OCI-M2 (cell line): ENCODE data around the gene INHBB.
"Not testable (repeated sequence)": the region's sequence is repeated elsewhere in the genome, so short reads cannot be mapped to it uniquely, and the experiment has no call there.

Experiments used
- DNase-seq: peaks from one replicate; lab custom pipeline; 2025; ENCODE audit not compliant: unreplicated experiment; lab: John Stamatoyannopoulos, UW

INHBB gene

DNA sequence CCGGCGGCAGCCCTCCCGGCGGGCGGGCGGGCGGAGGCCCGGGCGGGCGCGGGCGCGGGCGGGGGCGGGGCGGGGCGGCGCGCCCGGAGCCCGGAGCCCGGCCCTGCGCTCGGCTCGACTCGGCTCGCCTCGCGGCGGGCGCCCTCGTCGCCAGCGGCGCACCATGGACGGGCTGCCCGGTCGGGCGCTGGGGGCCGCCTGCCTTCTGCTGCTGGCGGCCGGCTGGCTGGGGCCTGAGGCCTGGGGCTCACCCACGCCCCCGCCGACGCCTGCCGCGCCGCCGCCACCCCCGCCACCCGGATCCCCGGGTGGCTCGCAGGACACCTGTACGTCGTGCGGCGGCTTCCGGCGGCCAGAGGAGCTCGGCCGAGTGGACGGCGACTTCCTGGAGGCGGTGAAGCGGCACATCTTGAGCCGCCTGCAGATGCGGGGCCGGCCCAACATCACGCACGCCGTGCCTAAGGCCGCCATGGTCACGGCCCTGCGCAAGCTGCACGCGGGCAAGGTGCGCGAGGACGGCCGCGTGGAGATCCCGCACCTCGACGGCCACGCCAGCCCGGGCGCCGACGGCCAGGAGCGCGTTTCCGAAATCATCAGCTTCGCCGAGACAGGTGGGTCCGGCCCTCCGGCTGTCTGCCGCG is at the start of gene INHBB:
TSS of gene INHBB (plus strand) at position 111 of the 641 bp plus-strand sequence. CDS start at position 164, 53 bp downstream.
- DNase-seq = no peak

DNA sequence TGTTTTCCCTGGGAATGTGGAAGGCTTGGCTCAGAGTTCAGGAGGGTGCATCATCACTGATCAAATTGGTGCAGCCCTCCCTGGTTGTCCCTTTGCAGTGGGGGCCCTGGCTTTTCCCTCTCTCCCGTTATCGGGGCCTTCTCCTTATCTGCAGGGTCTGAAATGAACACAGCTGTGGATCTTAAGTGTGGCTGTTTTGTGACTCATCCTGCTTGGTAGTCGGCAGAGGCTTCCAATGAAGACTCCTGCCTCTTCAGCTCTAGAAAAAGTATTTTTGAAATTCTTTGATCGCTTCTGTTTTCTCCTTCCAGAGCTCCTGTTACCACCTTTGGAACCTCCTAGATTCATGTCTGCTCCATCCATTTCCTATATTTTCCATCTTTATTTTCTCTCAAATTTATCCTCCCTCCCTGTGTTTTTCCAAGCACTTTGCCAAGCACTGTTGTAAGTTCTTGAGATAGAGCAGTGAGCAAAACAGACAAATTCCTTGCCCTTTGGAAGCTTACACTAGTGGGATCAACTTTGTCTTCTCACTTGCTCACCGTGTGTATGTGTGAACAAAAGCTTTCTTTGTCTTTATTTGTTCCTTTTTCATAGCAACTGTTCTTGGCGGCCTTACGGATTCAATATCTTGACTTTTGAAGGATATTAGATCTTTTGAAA is 47.6 kb upstream of the INHBB start:
- no peak for DNase-seq

DNA sequence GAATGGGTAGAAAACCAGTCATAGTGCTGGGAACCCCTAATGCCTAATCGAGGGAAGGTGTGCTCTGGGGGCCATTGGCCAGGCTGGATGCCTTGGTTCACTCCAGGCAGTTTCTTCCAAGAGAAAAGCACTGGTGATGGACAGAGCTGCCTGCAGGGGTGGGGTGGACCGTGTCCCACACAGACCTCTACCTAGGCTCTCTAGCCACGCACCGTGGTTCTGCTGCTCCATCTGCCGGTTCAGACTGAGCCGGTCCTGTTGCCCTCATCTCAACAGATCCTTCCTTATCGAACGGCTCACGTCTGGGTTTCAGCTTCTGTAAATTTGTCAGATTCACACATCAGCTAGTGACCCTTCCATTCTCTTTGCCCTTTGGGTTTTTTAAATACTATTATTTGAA is 46.9 kb upstream of the INHBB start:
- DNase-seq = no peak

DNA sequence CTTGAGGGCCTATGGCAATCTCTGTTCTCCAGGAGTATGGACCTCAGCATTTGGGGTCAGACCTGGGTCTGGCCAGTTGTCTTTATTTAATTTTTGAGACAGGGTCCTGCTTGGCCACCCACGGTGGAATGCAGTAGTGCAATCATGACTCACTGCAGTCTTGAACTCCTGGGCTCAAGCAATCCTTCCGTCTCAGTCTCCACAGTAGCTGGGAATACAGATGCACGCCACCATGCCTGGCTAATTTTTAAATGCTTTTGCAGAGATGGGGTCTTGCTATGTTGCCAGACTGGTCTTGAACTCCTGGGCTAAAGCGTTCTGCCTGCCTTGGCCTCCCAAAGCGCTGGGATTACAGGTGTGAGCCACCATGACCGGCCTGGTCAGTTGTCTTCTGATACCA is 46.4 kb upstream of the INHBB start:
- no peak for DNase-seq

DNA sequence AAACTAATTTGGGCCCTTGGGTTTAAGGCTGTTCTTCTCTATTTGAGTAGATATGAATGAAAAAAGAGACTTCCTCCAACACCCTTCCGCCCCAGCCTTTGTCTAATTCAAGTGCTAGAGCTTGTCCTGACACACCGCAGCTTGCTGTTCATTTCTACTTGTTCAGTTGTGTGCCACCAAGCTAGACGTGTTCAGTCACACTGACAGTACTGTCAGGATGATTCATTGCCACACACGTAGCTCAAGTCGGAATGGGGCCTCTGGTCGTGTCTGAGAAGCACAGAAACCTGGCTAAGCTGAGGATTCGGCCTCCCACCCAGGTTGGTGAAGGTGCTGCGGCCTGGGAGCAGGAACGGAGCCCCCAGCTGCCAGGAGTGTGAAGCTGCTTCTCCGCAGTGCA is 45.6 kb upstream of the INHBB start:
- DNase-seq = no peak

DNA sequence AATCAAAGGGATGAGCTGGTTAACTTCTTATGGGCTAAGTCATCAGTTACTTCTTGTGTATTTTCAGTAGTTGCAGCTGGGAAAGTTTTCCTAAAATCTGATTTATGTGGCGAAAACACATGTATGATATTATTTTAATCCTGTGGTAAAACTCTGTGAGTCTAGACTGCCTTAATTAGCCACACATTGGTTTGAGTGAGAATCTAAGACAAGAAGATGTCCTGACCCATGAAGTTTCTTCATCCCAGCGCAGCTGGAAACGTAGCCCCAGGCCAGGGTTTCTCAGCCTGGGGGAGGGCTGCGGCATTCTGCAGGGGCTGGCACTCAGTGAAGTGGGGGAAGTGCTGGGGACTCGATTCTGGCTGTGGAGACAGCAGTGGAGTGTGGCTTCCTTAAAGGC is 44.7 kb upstream of the INHBB start:
- no peak for DNase-seq

DNA sequence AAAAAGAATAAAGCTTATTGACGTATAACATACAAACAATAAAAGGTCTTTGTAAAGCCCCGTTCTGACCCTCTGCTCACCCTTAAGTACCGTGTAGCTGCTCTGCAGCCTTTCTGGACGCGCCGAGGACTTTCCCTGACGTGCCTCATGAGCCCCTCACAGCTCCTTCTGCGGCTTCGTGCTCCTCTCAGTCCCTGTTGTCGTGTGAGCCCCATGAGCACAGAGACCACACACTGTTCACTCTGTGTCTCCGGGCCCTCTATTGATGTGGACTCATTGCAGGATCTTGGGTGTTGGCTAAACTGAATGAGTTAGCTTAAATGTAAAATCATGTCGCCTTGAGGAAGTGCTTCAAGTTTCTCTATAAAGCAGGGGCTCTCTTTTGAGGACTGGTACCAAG is 43.6 kb upstream of the INHBB start:
- no peak for DNase-seq

DNA sequence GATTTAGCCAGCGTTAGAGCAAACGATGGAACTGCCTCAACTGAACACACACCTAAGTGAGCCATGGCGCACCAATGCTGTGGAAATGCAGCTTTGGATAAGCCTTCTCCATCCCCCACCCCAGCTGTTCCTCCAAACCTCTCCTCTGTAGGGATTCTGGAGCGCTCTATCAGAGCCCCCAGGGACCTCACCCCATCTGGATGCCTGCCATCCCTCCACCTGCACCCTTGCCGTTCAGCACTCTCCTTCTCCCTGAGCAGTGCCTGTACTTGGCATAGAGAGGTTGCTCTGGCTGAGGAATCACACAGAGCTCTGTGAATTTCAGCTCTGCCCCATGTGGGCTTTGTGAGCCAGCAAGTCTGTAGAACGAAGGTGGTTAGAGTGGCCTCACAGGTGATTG is 42.8 kb upstream of the INHBB start:
- DNase-seq = no peak

DNA sequence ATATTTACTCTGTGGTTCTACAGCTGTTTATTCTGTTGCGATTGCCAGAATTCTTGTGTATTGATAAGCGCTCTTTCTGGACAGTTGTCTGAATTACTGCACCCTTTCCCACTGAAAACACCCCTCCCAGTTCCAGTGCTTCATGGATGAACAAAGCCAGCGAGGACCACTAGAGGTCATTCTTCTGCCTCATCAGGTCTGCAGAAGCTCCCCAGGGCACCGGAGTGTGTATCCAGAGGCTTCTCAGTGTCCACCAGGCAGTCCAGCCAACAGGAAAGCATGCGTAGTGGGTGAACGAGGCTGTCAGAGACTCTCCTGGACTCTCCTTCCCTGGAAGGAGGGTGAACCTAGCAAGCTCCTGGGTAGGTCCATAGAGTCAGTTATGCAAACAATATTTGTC is 40.6 kb upstream of the INHBB start:
- DNase-seq = no peak

DNA sequence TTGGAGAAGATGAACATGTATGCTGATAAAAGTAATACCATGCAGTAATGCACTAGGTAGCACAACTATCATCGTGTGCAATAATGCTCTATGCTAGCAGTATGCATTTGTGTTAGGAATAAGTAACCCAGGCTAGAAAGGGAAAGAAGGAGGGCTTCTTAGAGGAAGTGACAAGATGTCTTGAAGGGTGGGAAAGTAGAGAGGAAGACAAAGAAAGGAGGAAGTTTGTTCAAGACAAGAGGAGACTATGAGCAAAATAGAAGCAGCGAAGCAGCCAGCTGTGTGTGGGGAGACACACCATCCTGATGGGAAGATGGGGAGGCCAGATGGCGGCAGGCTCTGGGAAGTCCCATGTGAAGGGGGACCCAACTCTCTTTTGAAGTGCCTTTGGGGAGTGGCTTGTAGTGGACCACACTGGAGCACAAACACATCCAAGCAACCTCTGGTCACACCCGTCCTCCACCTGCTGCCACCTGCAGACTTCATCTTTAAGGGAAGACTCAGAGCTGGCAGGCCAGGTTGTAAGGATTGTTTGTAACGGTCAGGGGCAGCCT is 39.9 kb upstream of the INHBB start:
- DNase-seq = no peak

DNA sequence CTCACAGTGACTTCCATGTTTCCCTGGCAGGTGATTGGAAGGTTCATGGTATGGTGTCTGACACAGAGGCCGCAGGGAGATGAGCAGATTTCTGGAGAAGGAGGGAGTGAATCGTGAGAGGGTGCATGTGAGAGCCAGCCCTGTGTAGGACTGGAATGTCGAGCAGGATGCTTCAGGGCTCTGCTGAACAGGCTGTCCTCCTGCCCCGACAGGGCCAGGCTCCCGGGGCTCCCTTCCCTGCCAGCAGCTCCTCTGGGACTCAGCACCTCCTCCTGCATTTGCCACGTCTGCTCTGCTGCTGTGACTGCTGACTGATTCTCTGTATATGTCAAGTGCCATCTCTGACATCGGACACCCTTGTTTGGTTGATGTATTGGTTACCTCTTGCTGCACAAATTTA is 38.5 kb upstream of the INHBB start:
- no peak for DNase-seq

DNA sequence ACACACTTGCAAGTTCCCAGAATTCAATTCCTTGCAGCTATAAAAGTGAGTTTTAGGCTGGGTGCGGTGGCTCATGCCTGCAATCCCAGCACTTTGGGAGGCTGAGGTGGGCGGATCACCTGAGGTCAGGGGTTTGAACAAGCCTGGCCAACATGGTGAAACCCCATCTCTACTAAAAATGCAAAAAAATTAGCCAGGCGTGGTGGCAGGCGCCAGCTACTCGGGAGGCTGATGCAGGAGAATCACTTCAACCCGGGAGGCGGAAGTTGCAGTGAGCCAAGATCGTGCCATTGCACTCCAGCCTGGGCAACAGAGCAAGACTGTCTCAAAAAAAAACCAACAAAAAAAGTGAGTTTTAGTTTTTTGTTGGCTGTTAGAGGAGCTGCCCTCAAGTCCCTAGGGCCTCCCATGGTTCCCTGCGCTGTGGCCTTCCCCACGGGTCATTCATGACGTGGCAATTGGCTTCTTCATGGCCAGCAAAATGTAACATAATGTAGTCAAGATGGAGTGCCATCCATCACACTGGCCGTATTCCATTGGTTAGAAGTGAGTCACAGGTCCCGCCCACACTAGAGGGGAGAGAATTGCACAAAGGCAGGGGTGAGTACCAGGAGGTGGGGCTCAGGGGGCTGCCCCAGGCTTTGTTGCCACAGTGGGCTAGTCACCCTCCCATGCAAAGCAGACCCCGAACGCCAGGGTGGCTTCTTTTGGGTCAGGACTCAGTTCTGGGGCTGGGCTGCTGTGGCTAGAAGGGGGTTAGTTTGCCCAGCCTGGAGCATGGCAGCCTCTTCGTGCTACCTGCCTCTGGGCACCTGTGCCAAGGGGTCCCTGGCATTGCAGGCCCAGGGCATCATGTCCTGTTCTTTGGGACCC is 37.7 kb upstream of the INHBB start:
- DNase-seq = no peak

DNA sequence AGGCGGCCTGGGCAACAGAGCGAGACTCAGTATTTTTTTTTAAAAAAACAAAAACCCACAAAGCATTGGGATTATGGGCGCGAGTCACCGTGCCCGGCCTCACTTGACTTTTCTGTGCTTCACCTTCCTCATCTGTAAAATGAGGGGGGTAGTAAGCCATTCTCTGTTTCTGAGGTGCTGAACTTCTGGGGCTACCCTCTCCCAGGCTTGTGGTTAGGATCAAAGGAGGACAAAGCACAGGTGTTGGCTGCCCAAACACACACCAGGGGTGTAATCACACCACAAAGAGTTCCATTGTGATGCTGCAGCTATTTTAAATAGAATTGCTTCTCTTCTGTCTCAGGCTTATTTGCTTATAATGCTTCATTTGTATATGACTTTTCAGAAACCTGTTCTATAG is 35.8 kb upstream of the INHBB start:
- no peak for DNase-seq

DNA sequence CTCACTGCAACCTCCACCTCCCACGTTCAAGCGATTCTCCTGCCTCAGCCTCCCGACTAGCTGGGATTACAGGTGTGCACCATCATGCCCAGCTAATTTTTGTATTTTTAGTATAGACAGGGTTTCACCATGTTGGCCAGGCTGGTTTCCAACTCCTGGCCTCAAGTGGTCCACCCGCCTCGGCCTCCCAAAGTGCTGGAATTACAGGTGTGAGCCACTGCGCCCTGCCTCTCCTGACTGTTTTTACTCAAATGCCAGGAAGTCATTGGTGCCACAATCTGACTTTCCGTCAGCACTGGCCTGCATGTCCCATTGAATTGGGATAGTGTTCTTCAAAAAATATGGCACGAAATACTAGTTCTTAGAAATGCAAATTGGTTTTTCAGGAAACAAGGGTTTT is 35.1 kb upstream of the INHBB start:
- DNase-seq = not testable (repeated sequence)

DNA sequence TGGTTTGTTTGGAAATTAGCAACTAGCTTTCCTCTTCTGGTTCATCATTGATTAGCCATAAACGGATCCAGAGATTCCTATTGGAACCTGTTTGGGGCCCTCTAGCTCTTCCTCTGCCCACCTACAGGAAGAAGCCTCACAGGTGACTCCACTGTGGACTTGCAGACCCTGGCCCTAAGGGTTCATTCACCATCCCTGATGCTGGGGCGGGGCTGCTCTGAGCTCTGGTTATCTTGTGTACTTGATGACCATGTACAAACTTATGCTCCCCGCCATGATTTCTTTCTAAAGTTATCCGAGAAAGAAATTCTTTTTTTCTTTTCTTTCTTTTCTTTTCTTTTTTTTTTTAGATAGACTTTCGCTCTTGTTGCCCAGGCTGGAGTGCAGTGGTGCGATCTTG is 33.9 kb upstream of the INHBB start:
- no peak for DNase-seq

DNA sequence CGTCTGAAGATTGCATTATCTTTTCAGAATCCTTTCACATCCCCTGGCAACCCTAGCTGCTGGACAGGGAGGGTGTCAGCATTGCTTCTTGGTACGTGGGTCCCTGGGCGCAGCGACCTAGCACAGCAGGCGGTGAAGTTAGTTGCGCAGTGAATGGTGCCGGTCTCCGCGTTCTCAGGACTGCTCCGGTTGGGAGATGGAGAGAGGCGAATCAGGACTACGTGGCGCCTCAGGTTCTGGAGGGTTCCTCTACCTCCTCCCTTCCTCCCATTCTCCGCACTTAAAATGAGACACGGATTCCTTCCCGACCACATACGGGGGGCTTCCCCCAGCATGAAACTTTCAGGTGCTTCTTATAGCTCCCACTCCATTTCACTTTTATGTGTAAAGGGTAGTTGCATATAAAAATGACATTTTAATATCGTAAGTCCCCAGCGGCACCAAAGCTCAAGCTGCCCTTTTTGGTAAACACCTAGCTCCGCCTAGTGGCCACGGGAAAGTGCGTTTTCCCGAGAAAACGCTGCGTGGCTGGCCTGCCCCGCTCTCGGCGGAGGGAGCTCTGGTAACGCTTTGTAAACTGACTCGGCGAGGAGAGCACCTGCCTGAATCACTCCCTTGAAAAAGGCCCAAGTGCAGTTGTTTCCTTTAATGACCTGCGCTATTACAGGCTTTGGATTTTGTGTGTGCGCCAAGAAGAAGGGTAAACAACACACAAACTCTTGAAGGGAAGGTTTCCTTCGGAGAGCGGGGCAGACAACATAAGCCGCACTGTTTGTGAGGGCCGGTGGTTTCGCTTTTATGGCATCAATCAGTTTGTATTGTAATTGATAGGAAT is 32.9 kb upstream of the INHBB start:
- DNase-seq = no peak

DNA sequence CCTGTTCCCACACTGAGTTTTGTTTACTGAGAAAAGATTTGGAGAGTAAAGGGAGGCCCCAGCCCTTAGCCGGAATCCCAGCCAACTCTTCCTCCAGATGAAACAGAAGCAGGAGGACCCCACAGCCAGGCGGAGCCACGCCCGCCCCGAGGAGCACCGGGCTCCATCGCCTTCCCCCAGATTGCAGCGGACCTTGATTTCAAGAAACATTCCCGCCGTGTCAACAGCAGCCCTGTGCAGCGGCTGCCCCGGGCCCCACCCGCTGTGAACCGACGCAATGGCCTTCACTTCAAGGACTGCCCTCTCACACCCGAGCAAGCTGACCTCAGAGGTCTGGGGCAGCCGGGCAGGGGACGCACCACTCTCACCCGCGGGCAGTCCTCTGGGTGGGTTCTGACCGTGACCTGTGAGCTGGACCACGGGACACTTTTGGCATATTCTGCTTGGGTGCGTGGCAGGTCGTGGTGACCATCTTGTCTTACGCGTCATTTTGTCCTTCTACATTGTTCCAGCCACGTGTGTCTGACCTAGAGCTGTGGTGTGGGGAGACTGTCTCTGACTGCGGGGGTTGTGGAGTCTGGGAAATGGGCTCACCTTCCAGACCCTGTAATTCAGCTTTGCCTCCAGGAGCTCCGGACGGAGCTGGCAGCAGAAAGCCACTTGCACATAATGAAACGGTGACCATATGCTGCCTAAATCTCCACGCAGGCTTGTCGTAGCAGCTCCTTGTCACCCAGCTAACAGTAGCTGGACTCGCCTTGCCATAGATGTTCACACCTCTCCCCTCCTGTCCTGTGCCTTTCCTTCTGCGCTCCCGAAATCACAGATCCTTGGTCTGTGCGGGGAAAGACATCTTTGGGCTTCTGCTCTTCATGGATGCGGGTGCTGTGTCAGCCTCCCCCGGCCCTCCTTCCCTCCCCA is 32.0 kb upstream of the INHBB start:
- no peak for DNase-seq

DNA sequence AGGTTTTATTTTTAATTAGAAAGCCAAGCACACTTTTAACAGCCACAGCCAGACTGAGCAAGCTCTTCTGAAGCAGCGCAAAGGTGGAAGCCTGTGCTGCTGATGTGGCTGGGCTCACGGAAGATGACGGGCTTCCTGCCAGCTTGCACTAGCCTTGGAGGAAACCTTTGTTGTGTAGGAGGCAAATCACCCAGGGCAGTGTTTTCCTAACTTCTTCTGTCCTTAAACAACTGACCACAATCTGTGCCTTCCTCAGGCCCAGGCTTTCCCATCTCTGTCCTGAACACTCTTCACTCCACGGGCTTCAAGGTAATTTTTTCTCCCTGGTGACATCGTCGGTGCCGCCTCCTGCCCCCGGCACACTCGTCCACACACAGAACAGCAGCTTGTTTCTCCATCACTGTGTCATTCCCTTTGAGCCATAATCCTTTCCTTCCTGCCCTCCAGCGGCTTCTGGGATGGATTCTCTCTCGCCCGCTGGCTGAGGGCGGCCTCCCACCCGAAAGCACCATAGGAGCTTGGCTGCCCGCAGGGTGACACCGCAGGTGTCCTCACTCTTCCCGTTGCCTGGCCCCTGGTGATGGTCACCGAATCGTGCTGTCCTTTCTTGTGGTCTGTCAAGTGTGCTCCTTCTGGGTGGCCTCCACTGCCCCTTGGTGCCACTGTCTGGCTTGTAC is 31.1 kb upstream of the INHBB start:
- DNase-seq = no peak

DNA sequence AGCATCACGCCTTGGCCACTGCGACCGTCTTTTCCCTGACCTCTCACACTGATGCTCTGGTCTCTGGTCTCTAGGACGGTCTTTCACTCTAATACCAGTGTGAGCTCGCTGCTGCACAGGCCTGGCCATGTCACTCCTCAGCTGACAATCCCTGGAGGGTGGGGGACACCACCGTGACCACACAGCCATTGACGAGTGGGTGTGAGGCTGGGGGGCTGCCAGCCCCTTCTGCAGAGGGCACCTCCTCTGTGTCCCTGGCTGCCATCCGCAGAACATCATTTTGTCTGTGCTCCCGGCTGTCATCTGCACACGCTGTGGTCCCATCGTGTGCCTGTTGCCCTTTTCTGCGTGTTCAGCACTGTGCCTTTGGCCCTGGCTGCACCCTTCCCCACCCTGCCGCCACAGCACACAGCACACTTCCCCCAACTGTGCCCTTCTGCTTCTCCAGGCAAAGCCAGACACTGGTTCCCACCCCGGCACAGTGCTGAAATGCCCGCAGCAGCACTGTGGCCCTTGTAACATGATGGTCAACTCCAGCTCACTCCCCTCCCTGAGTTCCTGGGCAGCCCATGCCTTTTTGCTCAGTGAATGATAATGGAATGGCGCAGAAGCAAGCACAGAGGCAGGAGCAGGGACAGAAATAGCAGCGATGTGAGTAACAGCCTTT is 30.4 kb upstream of the INHBB start:
- DNase-seq = no peak
